ENCODE measurements around the gene GNA14. TPM values are rescaled to one million over a fixed set of nuclear protein-coding genes. Genes with fewer than 3 reads are reported as not detected.

The GNA14 gene
- total and polyA plus RNA-seq, 2 donors (not counting 3 experiments of a cell fraction or from before 2014, with no cell fraction given): 2.1 to 3.3 TPM

GRCh38 chr9:77575785-77576184 lies 72.3 kb downstream of the GNA14 start:
- no peaks in the 10 kb centered on the region for H3K79me2 ChIP-seq (ENCODE audit: control insufficient read depth, insufficient read depth, low read length)
- no peak overlapping the region for H2AFZ ChIP-seq (ENCODE audit: low read depth, low read length)
- no peaks in the 10 kb centered on the region for H3K9me1 ChIP-seq (replicated peaks; ENCODE audit: control insufficient read depth, extremely low read depth, insufficient read depth, low read length)
- no peak overlapping the region for H3K9ac ChIP-seq (replicated peaks; ENCODE audit: extremely low read depth, insufficient read depth, low read length)
- no peaks in the 10 kb centered on the region for H4K20me1 ChIP-seq (replicated peaks; ENCODE audit: control insufficient read depth, extremely low read depth, insufficient read depth, low read length)
- no peak for TF ChIP-seq EZH2 (IDR thresholded peaks at IDR 0.05; ENCODE audit: borderline replicate concordance, low read depth, low read length, severe bottlenecking)
- TF ChIP-seq POLR2AphosphoS5 (IDR thresholded peaks at IDR 0.05; ENCODE audit: insufficient read depth, low read depth, low read length): no peak
- TF ChIP-seq CTCF (IDR thresholded peaks at IDR 0.05; ENCODE audit: extremely low read depth in 1 of 2, insufficient read depth in 1 of 2, low read depth in 1 of 2, low read length in 2 of 2): no peak
- no peak for TF ChIP-seq MAX (IDR thresholded peaks at IDR 0.05; ENCODE audit: insufficient read depth, insufficient read length)
- TF ChIP-seq GATA2 (IDR thresholded peaks at IDR 0.05; ENCODE audit: insufficient read depth, insufficient read length, low read depth, low read length): no peak
- no peak for TF ChIP-seq POLR2A (IDR thresholded peaks at IDR 0.05; ENCODE audit: low read depth, low read length)
- no peak for TF ChIP-seq MYC (IDR thresholded peaks at IDR 0.05; ENCODE audit: low read depth, low read length)
- TF ChIP-seq JUN (IDR thresholded peaks at IDR 0.05; ENCODE audit: borderline replicate concordance, insufficient read depth, insufficient read length, low read depth): no peak
- no peak for TF ChIP-seq FOS (IDR thresholded peaks at IDR 0.05; ENCODE audit: borderline replicate concordance, insufficient read depth, low read length)
- no peak overlapping the region for H3K4me3 ChIP-seq (replicated peaks in 1 of 3; ENCODE audit: insufficient read depth in 1 of 3, low read depth in 1 of 3, low read length in 3 of 3)
- H3K9me3 ChIP-seq (replicated peaks; ENCODE audit: control insufficient read depth, insufficient read depth, low read length): no peaks in the 10 kb centered on the region
- H3K4me2 ChIP-seq (ENCODE audit: insufficient read depth, low read length): no peak overlapping the region
- dilution Hi-C loops (cut with MboI; ENCODE audit: extremely low pct_ligation_motif_present, low sequenced_read_pairs) (no loop called here), intact Hi-C loops (cut with micrococcal nuclease) (no loop called here)
- H3K36me3 ChIP-seq (ENCODE audit: control insufficient read depth in 2 of 2, extremely low read depth in 1 of 2, insufficient read depth in 2 of 2, low read length in 2 of 2): no peaks in the 10 kb centered on the region
- H3K27ac ChIP-seq (ENCODE audit: insufficient read depth, low read depth, low read length): no peak overlapping the region
- peaks cover 0 to 3% of the 10 kb centered on the region in 2 experiments for H3K27me3 ChIP-seq (ENCODE audit: control insufficient read depth in 2 of 2, insufficient read depth in 2 of 2, low read length in 2 of 2)
- DNase-seq (ENCODE audit: low read depth, low spot score) (no peak), FAIRE-seq (no peak)
- H3K4me1 ChIP-seq (ENCODE audit: control insufficient read depth, extremely low read depth, insufficient read depth, low read length): no peaks in the 10 kb centered on the region
- POLR2A ChIA-PET: no interaction called here
- CTCF ChIA-PET: interaction anchor here (1.6 kb wide), 1 partner anchor 176 kb away, joined by 3 read pairs; no protein-coding TSS in a partner anchor
- no TSS peak for BruUV-seq (replicated peaks)
